ENCODE results near the gene ABCF3.
A peak's percentile ranks its signal among the peaks of the same experiment; 100 is the strongest.

The ABCF3 gene

DNA sequence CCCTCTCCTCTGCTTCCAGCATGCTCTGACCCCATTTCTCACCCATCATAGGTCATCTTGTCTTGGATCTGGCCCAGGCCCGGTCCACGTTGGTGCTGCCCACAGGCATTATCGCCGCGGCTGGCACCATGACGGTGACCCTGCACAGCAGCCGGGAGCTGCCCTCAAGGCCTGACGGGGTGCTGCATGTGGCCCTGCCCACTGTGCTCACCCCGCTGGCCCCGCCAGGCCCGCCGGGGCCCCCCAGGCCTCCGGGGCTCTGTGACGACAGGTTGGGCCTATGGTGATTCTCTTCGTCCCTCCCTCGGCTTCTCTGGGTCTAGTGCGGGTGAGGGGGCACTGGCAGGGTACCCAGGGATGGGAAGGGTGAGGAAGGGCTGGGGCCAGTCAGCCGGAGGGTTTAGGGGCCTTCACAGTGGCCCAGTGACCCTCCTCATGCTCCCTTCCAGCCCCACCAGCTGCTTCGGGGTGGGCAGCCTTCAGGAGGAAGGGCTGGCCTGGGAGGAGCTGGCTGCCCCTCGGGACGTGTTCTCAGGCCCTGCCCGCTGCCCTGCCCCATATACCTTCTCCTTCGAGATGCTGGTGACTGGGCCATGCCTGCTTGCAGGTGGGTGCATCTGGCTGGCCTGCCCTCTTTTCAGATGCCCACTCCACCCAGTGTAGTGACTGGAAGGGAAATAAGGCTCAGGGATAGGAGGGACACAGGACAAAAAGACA is 47.3 kb downstream of the ABCF3 start:
- DNase-seq (ENCODE audit: low spot score), result no peak

DNA sequence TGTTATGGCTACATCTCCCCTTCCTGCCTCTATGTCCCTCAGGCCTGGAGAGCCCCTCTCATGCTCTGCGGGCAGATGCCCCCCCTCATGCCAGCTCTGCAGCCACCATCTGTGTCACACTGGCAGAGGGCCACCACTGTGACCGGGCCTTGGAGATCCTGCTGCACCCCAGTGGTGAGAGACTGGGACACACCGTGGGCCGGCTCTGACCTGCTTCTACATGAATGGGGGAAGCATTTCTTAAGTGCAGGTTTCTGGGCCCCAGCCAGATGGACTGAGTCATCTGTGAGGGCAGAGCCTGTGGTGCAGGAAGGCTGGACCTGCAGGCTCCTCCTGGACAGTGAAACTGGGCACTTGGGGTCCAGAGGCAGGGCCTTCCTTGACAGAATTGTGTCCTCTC is 48.2 kb downstream of the ABCF3 start:
- DNase-seq (ENCODE audit: low spot score), result no peak

GRCh38 chr3:184234671-184235380 is 48.8 kb downstream of the ABCF3 start:
- no peak for DNase-seq (ENCODE audit: low spot score)

GRCh38 chr3:184235381-184236032 is 49.5 kb downstream of the ABCF3 start:
- DNase-seq (ENCODE audit: low spot score), result no peak

- no peak for DNase-seq (ENCODE audit: low spot score)
Observed at GRCh38 chr3:184236033-184236410, 50.0 kb downstream of the ABCF3 start.

DNA sequence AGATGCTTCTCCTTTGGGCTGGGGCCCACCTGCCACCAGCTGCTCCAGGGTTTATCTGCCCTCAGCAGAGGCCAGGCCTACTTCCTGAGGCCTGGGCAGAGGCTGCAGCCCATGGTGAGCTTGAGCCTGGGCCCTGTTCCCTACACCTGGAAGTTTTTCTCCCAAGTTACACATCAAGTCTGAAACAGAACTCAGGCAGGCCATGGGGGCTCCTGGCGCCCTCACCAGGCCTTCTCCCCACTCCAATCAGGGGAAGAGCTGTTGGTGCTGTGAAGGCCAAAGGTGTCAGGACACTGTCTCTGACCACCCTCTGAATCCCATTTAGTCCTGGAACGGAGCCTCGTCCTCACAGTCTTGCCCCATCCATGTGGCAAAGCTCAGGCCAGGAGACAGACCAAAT is 50.6 kb downstream of the ABCF3 start:
- no peak for DNase-seq (ENCODE audit: low spot score)

- no peak for DNase-seq (ENCODE audit: low spot score)
Observed at GRCh38 chr3:184237211-184237610, 51.2 kb downstream of the ABCF3 start.

DNA sequence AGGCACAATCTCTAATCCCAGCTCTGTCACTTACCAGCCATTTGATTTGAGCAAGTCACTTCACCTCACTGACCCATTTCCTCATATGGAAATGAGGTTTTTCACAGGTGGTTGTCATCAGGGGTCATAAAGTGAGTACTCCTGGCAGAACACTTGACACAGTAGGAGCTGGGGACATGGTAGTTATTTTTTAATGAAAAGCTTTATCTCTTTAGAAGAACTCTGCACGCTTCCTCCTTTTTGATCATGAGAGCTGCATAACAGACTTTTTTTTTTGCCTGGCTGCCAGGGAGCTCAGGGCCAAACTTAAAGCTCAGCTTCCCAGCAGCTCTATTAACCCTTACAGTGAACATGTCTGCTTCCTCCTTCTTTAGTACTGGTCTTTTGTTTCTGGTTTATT is 51.8 kb downstream of the ABCF3 start:
- no peak for DNase-seq (ENCODE audit: low spot score)

DNA sequence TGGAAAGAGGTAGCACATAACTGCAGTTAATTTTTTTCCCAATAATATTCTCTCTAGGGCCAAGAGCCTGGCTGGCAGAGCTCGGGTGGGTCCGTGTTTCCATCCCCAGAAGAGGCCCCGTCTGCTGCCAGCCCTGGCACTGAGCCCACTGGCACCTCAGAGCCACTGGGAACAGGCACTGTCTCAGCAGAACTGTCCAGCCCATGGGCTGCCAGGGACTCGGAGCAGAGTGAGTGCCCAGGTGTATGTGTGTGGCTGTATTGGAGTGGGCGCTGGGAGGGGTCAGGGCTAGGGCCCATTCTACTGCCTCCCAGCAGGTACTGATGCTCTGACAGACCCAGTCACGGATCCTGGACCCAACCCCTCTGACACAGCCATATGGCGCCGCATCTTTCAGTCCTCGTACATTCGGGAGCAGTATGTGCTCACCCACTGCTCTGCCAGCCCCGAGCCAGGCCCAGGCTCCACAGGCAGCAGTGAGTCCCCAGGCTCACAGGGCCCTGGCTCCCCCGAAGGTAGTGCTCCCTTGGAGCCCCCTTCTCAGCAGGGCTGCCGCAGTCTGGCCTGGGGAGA is 52.3 kb downstream of the ABCF3 start:
- DNase-seq (ENCODE audit: low spot score), result no peak

- no peak for DNase-seq (ENCODE audit: low spot score)
Observed at GRCh38 chr3:184239221-184239620, 53.2 kb downstream of the ABCF3 start.

GRCh38 chr3:184239708-184240107 is 53.7 kb downstream of the ABCF3 start:
- DNase-seq (ENCODE audit: low spot score), result no peak

DNA sequence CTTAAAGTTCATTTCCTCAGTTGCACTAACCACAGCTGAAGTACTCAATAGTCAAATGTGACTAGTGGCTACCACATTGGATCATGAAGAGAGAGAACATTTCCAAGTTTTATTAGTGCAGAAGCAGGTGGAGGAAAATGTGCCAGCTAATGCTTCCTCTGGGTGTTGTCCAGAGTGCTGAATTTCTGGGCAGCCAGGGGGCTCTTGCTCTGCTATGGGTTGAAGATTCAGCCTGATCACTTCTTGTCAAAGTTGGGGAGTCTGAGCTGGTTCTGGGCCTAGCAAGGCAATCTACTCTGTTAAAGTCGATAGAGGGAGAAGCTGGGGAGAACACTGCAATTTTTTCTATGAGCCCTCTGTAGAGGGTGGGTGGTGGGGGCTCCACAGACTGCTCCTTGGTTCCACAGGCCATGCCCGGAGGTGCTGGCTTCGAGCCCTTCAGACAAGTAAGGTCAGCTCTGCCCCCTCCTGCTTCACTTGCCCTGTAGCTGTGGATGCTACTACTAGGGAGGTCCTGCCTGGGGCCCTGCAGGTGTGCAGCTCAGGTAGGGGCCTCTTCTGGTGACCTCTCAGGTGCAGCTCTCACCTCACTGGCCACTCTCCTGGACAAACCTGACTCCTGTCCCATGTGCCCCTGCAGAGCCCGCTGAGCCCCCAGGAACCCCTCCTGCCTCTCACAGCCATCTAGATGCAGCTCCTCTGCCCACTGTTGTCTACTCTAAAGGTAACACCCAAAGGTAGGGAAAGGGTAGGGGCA is 54.6 kb downstream of the ABCF3 start:
- no peak for DNase-seq (ENCODE audit: low spot score)

DNA sequence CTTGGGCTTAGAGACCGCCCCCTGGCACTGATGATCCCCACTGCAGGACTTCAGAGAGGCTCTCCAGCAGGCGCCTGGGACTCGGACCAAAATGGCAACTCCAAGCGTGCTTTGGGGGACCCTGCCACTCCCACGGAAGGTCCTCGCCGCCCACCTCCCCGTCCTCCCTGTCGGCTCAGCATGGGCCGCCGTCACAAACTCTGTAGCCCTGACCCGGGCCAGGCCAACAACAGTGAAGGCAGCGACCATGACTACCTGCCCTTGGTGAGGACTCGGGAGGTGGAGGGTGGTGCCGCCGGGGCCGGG is 55.1 kb downstream of the ABCF3 start:
- no peak for DNase-seq (ENCODE audit: low spot score)

- peak; percentile 39 for DNase-seq (ENCODE audit: low spot score)
Observed at GRCh38 chr3:184241447-184242296, 55.7 kb downstream of the ABCF3 start.

DNA sequence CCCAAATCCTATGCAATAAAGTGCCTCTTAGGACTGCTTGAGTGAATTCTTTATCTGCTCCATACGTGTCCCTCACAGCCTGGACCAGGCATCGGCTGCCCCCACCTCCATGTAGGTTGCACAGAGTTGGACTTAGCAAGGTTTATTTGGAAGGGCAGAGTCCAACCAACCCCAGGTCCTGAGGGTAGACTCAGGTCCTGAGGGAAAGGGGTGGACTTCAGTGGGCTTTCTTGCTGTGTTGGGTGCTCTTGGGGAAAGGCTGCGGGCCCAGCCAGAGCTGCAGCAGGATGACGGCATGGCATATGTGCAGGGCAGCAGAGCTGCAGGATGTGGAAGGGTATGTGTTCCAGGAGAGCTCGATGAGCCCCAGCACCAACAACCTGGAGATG is 56.3 kb downstream of the ABCF3 start:
- no peak for DNase-seq (ENCODE audit: low spot score)
